ENCODE data around the gene KNL1.

DNA sequence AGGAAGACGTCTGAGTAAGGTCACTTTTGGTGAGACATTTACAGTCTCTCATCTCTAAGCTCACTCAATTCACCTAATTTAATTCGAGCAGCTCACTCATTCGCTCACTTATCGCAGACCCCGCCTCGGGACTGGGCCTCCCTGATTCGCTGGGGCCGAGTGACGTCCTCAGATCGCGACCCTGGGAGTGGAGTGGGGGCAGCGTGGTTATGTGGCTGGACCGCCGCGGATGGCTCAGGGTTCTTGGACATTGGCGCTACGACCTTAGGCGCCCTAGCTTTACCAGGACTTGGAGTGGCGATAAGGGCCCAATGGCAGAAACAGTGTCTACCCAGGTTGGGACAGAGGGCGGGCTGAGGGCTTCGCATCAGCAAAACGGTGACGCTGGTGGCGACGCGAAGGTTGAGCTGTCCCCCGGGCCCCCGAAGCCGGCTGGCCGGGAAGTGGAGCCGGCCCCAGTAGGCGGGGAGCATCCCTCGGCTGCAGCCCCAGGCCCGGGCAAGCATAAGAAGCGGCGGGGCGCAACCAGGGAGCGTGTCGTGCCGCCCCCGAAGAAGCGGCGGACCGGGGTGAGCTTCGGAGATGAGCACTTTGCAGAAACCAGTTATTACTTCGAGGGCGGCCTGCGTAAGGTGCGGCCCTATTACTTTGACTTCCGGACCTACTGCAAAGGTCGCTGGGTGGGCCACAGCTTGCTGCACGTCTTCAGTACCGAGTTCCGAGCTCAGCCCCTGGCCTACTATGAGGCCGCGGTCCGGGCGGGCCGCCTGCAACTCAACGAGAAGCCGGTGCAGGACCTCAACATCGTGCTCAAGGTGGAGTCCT is 24.7 kb upstream of the KNL1 start, which contains the start of gene RPUSD2:
- TF ChIP-seq OSR1 (CRISPR knock-in tag; IDR thresholded peaks at IDR 0.05) (no peak), CSRNP3 (CRISPR knock-in tag; IDR thresholded peaks at IDR 0.05) (no peak), ZC3H10 (CRISPR knock-in tag; IDR thresholded peaks at IDR 0.05) (no peak), ESRRG (CRISPR knock-in tag; IDR thresholded peaks at IDR 0.05) (no peak), ZNF565 (CRISPR knock-in tag; conservative IDR thresholded peaks at IDR 0.05; ENCODE audit: low read depth) (no peak), ARNTL (CRISPR knock-in tag; IDR thresholded peaks at IDR 0.05; ENCODE audit: borderline replicate concordance, low read depth) (no peak), ZFP3 (CRISPR knock-in tag; IDR thresholded peaks at IDR 0.05) (no peak), PPARA (CRISPR knock-in tag; IDR thresholded peaks at IDR 0.05; ENCODE audit: borderline replicate concordance) (no peak), ZNF70 (CRISPR knock-in tag; IDR thresholded peaks at IDR 0.05) (no peak), RARB (CRISPR knock-in tag; IDR thresholded peaks at IDR 0.05) (no peak), BACH2 (CRISPR knock-in tag; IDR thresholded peaks at IDR 0.05; ENCODE audit: borderline replicate concordance) (no peak), TOX (CRISPR knock-in tag; IDR thresholded peaks at IDR 0.05; ENCODE audit: borderline replicate concordance) (no peak)
- TF ChIP-seq, protein P1, sequence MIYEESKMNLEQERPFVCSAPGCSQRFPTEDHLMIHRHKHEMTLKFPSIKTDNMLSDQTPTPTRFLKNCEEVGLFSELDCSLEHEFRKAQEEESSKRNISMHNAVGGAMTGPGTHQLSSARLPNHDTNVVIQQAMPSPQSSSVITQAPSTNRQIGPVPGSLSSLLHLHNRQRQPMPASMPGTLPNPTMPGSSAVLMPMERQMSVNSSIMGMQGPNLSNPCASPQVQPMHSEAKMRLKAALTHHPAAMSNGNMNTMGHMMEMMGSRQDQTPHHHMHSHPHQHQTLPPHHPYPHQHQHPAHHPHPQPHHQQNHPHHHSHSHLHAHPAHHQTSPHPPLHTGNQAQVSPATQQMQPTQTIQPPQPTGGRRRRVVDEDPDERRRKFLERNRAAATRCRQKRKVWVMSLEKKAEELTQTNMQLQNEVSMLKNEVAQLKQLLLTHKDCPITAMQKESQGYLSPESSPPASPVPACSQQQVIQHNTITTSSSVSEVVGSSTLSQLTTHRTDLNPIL (CRISPR knock-in tag; IDR thresholded peaks at IDR 0.05; ENCODE audit: low read depth): no peak

Data from SK-N-SH treated with all-trans-retinoic acid at 6 μM for 48 hours (cell line).